ENCODE measurements around the gene FHL1.

FHL1 gene

DNA sequence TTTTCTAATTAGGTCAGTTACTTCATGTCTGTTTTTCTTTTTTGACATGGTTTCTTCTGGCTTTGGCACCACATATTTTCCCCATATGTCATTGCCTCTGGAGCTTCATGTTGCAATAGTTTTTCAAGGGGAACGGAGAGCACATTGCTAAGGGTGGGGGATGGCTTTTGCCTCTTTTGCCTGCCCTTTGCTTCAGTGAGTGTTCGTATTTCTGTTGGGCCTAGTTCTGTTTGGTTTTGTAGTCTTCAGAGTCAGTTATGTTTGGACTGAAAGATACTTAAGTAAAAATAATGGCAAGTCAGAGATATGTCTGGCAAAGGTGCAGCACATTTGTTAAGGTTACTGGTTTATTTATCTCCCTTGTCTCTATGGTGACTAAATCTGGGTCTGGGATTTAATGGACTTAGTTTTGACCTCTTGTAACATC lies 29.1 kb downstream of the FHL1 start:
- ChIA-PET POLR2A (interaction anchor here (0.6 kb wide), 1 partner anchor 45 kb away, joined by 3 read pairs; no protein-coding TSS in a partner anchor), CTCF (interaction anchor here (0.7 to 2.1 kb wide), 4 partner anchors 9 to 92 kb away, joined by 3 to 7 read pairs (median 4); no protein-coding TSS in a partner anchor)
- TF ChIP-seq, protein P1, sequence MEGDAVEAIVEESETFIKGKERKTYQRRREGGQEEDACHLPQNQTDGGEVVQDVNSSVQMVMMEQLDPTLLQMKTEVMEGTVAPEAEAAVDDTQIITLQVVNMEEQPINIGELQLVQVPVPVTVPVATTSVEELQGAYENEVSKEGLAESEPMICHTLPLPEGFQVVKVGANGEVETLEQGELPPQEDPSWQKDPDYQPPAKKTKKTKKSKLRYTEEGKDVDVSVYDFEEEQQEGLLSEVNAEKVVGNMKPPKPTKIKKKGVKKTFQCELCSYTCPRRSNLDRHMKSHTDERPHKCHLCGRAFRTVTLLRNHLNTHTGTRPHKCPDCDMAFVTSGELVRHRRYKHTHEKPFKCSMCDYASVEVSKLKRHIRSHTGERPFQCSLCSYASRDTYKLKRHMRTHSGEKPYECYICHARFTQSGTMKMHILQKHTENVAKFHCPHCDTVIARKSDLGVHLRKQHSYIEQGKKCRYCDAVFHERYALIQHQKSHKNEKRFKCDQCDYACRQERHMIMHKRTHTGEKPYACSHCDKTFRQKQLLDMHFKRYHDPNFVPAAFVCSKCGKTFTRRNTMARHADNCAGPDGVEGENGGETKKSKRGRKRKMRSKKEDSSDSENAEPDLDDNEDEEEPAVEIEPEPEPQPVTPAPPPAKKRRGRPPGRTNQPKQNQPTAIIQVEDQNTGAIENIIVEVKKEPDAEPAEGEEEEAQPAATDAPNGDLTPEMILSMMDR (IDR thresholded peaks at IDR 0.05; ENCODE audit: insufficient read depth, low read length, missing control alignments) = no peak
- H3K4me3 ChIP-seq (ENCODE audit: low read depth, low read length) = no peak overlapping the region
- DNase-seq (ENCODE audit: low read depth, low spot score) = peak; percentile 68

DNA sequence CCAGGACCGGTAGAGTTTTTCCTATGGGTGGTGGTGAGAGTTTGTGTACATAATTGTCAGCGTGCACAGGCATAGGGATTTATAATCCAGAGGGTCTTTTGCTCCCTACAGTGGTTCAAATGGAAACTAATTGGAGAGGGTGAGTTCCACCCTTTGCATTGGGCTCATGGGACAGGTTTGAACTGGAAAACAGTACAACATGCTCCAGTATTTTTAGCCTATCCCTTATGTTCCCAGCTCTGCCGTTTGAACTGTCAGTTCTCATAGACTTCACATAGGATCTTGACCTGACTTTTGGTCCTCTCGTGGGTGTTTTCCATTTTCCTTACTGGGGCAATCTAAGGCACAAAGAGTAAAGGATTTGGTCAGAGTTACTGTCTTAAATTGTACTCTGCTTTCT lies 31.8 kb downstream of the FHL1 start:
- no peak overlapping the region for H3K4me3 ChIP-seq (ENCODE audit: low read depth, low read length)
- ChIA-PET POLR2A (no interaction called here), CTCF (no interaction called here)
- DNase-seq (ENCODE audit: low read depth, low spot score) = no peak
- TF ChIP-seq, protein P1 (IDR thresholded peaks at IDR 0.05; ENCODE audit: insufficient read depth, low read length, missing control alignments) = no peak

DNA sequence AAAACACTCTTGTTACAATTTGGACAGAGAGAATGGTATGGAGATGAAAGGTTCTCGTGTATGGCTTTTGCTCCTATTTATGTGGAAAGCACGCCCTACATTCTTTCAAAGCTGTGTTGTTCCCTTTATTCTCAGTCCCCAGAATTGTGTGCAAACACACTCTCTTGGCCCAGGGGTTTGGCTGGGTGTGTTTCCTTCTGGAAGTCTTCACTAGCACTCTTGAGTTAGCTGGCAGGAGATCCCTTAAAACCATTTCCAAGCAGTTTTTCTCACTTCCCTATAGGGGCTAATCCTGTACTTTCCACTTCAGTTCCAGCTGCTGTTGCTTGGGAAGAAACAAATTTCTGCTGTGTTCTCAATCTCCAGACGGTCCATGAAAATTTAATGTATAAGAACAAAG lies 35.1 kb downstream of the FHL1 start:
- H3K4me3 ChIP-seq (ENCODE audit: low read depth, low read length) = no peak overlapping the region
- TF ChIP-seq, protein P1 (IDR thresholded peaks at IDR 0.05; ENCODE audit: insufficient read depth, low read length, missing control alignments) = no peak
- POLR2A ChIA-PET = no interaction called here
- DNase-seq (ENCODE audit: low read depth, low spot score) = no peak
- CTCF ChIA-PET = no interaction called here

DNA sequence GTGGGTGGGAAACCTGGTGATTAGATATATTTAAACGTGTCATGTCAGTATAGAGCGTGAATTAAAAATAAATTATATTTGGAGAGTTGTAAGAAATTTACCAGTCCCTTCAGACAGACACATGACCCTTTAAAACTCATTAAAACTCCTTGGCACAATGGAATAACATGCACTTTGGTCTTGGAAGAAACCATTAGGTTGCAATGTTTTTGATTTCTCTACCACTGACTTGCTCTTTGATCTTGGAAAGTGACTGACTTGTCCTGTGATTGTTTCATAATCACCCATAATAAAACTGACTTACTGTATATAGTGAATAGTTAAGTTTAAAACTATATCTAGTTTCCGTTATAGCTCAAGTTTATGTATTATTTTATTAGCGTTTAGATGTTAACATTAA lies 35.8 kb downstream of the FHL1 start:
- H3K4me3 ChIP-seq (ENCODE audit: low read depth, low read length) = no peak overlapping the region
- ChIA-PET CTCF (no interaction called here), POLR2A (no interaction called here)
- TF ChIP-seq, protein P1 (IDR thresholded peaks at IDR 0.05; ENCODE audit: insufficient read depth, low read length, missing control alignments) = no peak
- no peak for DNase-seq (ENCODE audit: low read depth, low spot score)

DNA sequence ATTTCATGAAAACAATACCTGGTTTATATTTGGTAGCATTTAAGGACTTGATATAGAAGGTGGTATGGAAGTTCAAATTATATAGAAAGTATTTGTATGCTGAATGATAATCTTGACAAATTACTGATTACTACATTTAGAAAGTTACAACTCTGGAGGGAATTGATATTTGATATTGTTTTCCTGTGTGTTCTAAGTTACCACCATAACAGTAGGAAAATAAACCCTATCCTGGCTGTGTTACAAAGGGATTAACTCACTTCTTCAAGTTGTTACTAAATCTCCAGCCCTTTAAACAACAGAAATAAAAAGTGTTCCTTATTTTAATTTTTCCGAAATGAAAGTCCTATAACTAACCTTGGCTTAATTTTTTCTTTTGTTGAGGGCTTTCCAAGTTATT lies 36.6 kb downstream of the FHL1 start:
- ChIA-PET POLR2A (no interaction called here), CTCF (interaction anchor here (0.8 kb wide), 1 partner anchor 11 kb away, joined by 3 read pairs; no protein-coding TSS in a partner anchor)

DNA sequence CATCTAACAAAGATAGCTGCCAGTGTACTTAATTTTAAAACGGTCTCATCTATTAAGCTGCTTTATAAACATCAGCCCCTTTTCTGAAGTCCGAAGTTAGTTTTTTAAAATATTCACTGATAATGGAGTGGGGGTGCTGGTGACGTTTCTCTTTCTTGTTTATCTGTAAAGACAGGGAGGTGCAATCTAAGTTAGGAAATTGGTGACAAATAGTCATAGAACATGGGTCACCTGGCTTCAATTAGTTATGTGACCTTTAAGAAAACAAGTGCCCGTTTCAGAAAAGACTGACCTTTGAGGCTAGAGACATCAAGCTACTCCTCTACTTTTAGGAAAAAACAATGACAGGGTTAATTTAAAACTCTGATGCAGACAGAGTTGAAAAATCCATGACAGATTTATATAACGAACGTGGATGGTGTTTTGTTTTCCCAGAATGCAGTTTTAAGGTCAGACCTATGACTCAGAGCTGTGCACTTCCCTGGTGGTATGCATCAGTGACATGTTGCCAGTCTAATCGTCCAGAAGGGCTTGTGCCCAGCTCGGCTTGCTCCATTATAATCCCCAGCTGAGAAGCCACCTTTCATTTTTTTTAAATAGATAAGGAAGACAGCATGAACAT lies 38.2 kb downstream of the FHL1 start:
- POLR2A ChIA-PET = no interaction called here
- DNase-seq (ENCODE audit: low read depth, low spot score) = no peak
- TF ChIP-seq, protein P1 (IDR thresholded peaks at IDR 0.05; ENCODE audit: insufficient read depth, low read length, missing control alignments) = no peak
- CTCF ChIA-PET = interaction anchor here (1.0 to 1.4 kb wide), 4 partner anchors 9 to 31 kb away, joined by 3 read pairs; no protein-coding TSS in a partner anchor
- no peak overlapping the region for H3K4me3 ChIP-seq (ENCODE audit: low read depth, low read length)

More for the DNA sequence above, 36.6 kb downstream of the FHL1 start:
- TF ChIP-seq, protein P1 (IDR thresholded peaks at IDR 0.05; ENCODE audit: insufficient read depth, low read length, missing control alignments) = no peak
- H3K4me3 ChIP-seq (ENCODE audit: low read depth, low read length) = no peak overlapping the region
- DNase-seq (ENCODE audit: low read depth, low spot score) = no peak

Data from AG04449 (cell line).